Stomach smooth muscle (tissue), 2 donors: ENCODE results near the gene TMEM87B.

ENCODE experiments used
- H3K27ac ChIP-seq: one replicate; pipeline ENCODE4 v1.7.0; 2013; ENCODE audit warnings: mild to moderate bottlenecking, low read length, inconsistent platforms
- H3K27me3 ChIP-seq, 2 donors: one replicate each; pipeline ENCODE4 v1.7.0; 2013; ENCODE audit warnings: low read length in 2 of 2; ENCODE audit not compliant: insufficient read depth in 2 of 2, control insufficient read depth in 1 of 2
- H3K36me3 ChIP-seq, 2 donors: one replicate each; pipeline ENCODE4 v1.7.0; 2013; ENCODE audit warnings: low read length in 2 of 2; ENCODE audit not compliant: control insufficient read depth in 2 of 2, insufficient read depth in 2 of 2
- H3K4me1 ChIP-seq: one replicate; pipeline ENCODE4 v1.7.0; 2013; ENCODE audit warnings: low read length; ENCODE audit not compliant: control insufficient read depth, insufficient read depth
- H3K4me3 ChIP-seq, 2 donors: one replicate each; pipeline ENCODE4 v1.7.0; 2013; ENCODE audit warnings: low read length in 2 of 2
- H3K9ac ChIP-seq, 2 donors: one replicate each; pipeline ENCODE4 v1.7.0; 2013; ENCODE audit warnings: low read length in 2 of 2, mild to moderate bottlenecking in 1 of 2
- H3K9me3 ChIP-seq, 2 donors: one replicate each; pipeline ENCODE4 v1.7.0; 2013; ENCODE audit warnings: low read length in 2 of 2; ENCODE audit not compliant: control insufficient read depth in 2 of 2
- donor health status: healthy.
- donor health status: Pancreatic carcinoma.

Gene TMEM87B

DNA sequence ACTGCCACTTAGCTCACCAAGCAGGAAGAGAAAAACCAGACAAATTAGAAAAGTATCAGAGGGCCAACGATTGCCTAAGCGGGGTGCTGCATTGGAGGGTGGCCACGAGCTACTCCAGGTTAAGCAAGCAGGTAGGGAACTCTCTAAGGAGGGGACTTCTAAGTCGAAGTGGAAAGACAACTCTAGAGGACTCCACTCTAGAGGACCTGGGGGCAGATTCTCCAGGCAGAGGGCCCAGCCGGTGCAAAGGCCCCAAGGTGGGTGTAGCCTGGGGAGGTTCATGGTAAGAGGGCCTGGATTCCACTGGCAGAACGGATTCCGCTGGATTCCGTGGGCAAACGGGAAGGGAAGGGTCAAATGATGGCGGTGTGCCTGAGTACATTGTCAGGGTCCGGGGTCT, 95.8 kb downstream of the TMEM87B start:
- H3K36me3 ChIP-seq, result no peaks in the 10 kb centered on the region
- H3K9me3 ChIP-seq, result no peaks in the 10 kb centered on the region
- no peaks in the 10 kb centered on the region for H3K27me3 ChIP-seq
- no peak overlapping the region for H3K4me3 ChIP-seq
- no peak overlapping the region for H3K9ac ChIP-seq
- H3K27ac ChIP-seq, result no peak overlapping the region
- no peaks in the 10 kb centered on the region for H3K4me1 ChIP-seq

DNA sequence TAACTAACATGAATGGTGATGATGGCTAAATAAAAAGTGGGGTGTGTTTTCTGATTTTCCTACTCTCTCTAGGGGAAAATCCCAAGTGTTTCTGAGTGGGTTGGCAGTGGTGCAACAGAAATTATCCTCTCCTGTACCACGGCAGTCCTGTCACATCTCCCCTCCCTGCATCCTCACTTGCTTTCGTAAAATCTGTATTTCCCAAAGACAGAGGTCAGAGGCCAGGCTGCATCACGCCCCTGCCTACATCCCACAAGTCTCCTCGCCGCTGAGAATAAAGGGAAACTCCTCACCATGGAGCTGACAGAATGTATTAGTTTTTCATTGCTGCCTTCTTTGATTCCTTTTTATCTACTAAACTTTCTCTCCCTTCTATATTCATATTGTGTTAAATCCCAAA, 96.2 kb downstream of the TMEM87B start:
- Histone ChIP-seq H3K27me3 (no peaks in the 10 kb centered on the region), H3K4me1 (no peaks in the 10 kb centered on the region), H3K9me3 (no peaks in the 10 kb centered on the region), H3K4me3 (no peak overlapping the region), H3K9ac (no peak overlapping the region), H3K27ac (no peak overlapping the region), H3K36me3 (no peaks in the 10 kb centered on the region)

DNA sequence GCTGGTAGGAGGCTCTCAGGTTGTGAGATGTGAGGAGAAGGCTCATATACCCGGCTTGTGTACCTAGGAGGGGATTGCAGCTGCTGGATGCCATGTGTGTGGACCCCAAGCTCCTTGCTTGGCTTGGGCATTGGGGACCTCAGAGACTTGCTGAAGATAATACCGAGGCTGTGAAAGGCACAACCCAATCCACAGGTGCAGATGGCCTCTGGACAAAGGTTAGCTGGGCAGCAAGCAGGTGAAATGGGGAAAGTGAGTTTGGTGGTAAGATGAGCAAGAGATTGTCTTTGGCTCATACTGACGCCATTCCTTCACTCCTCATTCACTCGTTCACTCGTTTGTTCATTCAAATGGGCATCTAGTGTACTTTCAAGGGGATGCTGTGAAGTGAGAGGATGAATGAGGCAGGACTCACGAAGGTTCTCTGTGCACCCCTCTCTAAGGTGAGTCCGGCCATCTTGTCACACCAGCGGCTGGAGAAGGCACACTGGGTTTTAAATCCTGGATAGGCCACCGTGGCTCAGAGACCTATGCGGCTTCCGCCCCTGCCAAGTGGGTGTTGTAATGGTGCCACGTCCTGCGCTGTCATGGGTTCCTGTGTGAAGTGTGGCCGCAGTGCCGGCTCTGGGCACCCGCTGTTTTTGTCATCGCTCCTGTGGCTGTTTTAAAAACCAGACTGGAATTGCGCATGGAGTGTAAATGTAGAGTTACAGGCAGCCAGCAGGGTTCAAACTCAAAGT, 96.8 kb downstream of the TMEM87B start:
- Histone ChIP-seq H3K4me1 (no peaks in the 10 kb centered on the region), H3K27me3 (no peaks in the 10 kb centered on the region), H3K36me3 (no peaks in the 10 kb centered on the region), H3K4me3 (no peak overlapping the region), H3K9ac (no peak overlapping the region), H3K9me3 (no peaks in the 10 kb centered on the region), H3K27ac (no peak overlapping the region)

- no peaks in the 10 kb centered on the region for H3K36me3 ChIP-seq
- H3K9me3 ChIP-seq, result no peaks in the 10 kb centered on the region
- no peak overlapping the region for H3K27ac ChIP-seq
- H3K9ac ChIP-seq, result no peak overlapping the region
- H3K4me3 ChIP-seq, result no peak overlapping the region
- H3K27me3 ChIP-seq, result no peaks in the 10 kb centered on the region
- no peaks in the 10 kb centered on the region for H3K4me1 ChIP-seq
These were observed 97.6 kb downstream of the TMEM87B start for GRCh38 chr2:112152476-112153178.

- Histone ChIP-seq H3K27ac (no peak overlapping the region), H3K9me3 (no peaks in the 10 kb centered on the region), H3K27me3 (no peaks in the 10 kb centered on the region), H3K9ac (no peak overlapping the region), H3K36me3 (no peaks in the 10 kb centered on the region), H3K4me1 (no peaks in the 10 kb centered on the region), H3K4me3 (no peak overlapping the region)
These were observed 98.1 kb downstream of the TMEM87B start for GRCh38 chr2:112153179-112153490.

DNA sequence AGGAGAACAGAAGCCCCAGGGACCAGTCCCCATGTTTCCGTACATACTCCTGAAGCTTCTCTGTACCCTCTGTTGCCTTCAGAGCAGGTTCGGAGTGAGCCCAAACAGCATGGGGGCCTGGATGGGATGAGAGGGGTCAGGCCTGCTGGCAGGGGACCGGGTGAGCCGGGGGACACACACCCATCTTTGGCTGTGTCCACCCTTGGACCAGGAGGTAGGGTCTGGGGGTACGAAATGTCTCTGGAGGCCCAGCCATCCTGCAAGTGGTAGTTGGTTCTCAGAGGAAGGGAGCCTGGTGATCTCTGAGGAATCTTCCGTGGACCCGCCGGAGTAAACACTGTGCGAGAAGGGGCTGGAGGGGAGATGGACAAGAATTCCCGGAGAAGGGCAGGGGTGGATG, 98.4 kb downstream of the TMEM87B start:
- Histone ChIP-seq H3K36me3 (no peaks in the 10 kb centered on the region), H3K4me1 (no peaks in the 10 kb centered on the region), H3K27ac (no peak overlapping the region), H3K4me3 (no peak overlapping the region), H3K9me3 (no peaks in the 10 kb centered on the region), H3K9ac (no peak overlapping the region), H3K27me3 (no peaks in the 10 kb centered on the region)

DNA sequence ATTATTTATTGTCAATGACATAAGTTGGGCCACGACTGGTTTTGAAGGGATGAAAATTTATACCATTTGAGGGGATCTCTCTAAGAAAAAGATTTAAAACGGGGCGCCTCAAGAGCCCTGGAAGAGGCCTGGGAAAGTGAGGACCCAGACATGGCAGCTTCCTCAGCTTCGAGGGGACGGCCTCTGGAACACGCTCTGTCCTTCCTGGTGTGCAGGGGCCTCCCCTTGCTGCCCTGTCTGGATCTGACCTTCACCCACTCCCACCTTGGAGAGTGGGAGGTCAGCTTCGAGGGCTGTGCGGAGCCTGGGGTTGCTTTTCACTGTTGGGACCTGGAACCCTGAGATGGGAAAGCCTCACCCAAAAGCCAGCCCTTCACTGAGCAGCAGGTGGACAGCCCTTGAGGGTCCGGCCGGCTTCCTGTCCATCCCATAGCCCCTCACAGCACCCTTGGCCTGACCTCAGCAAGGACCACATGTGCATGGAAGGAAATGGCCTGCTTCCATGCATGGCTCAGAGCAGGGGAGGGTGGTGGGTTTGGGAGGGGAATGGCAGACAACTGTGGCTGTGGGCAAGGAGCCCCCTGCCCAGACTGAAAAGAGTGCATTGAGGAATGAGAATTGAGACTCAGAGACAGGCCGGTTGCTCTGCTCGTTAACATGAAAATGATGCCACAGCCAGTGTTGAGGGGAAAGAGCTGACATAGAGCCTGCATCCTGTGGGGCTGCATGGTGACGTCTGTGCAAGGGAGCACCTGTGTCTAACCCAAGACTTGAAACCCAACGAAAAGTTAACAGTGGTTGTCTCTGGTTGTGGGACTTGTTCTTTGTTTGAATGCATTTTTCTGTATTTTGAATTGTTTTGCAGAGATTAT, 99.4 kb downstream of the TMEM87B start:
- H3K27ac ChIP-seq, result no peak overlapping the region

GRCh38 chr2:112155331-112156151, 100.5 kb downstream of the TMEM87B start:
- Histone ChIP-seq H3K36me3 (no peaks in the 10 kb centered on the region), H3K4me3 (no peak overlapping the region), H3K27ac (no peak overlapping the region), H3K9me3 (no peaks in the 10 kb centered on the region), H3K4me1 (no peaks in the 10 kb centered on the region), H3K27me3 (no peaks in the 10 kb centered on the region), H3K9ac (no peak overlapping the region)

More for the DNA sequence above, 99.4 kb downstream of the TMEM87B start:
- Histone ChIP-seq H3K27me3 (no peaks in the 10 kb centered on the region), H3K4me1 (no peaks in the 10 kb centered on the region), H3K9ac (no peak overlapping the region), H3K36me3 (no peaks in the 10 kb centered on the region), H3K4me3 (no peak overlapping the region), H3K9me3 (no peaks in the 10 kb centered on the region)

GRCh38 chr2:112156152-112156986, 101.3 kb downstream of the TMEM87B start:
- Histone ChIP-seq H3K4me3 (no peak overlapping the region), H3K36me3 (no peaks in the 10 kb centered on the region), H3K27ac (no peak overlapping the region), H3K4me1 (no peaks in the 10 kb centered on the region), H3K27me3 (no peaks in the 10 kb centered on the region), H3K9ac (no peak overlapping the region), H3K9me3 (no peaks in the 10 kb centered on the region)

DNA sequence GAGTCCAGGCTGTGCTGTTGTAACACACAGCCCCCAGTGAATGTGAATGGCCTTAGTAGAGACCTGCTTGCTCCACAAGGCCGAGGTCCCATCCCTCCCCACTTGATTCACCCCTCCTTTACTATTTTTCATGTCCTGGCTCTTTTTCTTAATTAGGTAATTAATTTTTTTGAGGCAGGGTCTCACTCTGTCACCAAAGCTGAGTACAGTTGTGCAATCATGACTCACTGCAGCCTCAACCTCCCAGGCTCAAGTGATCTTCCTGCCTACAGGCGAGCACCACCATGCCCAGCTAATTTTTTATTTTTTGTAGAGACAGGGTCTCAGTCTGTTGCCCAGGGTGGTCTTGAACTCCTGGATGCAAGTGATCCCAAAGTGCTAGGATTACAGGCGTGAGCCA, 102.4 kb downstream of the TMEM87B start:
- Histone ChIP-seq H3K9me3 (no peaks in the 10 kb centered on the region), H3K4me1 (no peaks in the 10 kb centered on the region), H3K27me3 (no peaks in the 10 kb centered on the region), H3K36me3 (no peaks in the 10 kb centered on the region), H3K4me3 (no peak overlapping the region), H3K27ac (no peak overlapping the region), H3K9ac (no peak overlapping the region)
